GM08714 (cell line): ENCODE measurements around the gene ZFYVE28.
A peak's percentile ranks its signal among the peaks of the same experiment; 100 is the strongest.

ENCODE experiments used
- H3K4me3 ChIP-seq: fragments of 200-500 bp; sonication (Bioruptor generic); 2 replicates; pipeline ENCODE4 v1.5.1; 2014; ENCODE audit warnings: mild to moderate bottlenecking, low read length, inconsistent platforms
- ZNF274 ChIP-seq: IDR thresholded peaks from 2 replicates; pipeline ENCODE4 v1.6.1; 2012; ENCODE audit warnings: mild to moderate bottlenecking, low read depth, low read length

Gene ZFYVE28

GRCh38 chr4:2266821-2267220, 151.6 kb downstream of the ZFYVE28 start:
- H3K4me3 ChIP-seq, result no peak overlapping the region
- no peak for TF ChIP-seq ZNF274

DNA sequence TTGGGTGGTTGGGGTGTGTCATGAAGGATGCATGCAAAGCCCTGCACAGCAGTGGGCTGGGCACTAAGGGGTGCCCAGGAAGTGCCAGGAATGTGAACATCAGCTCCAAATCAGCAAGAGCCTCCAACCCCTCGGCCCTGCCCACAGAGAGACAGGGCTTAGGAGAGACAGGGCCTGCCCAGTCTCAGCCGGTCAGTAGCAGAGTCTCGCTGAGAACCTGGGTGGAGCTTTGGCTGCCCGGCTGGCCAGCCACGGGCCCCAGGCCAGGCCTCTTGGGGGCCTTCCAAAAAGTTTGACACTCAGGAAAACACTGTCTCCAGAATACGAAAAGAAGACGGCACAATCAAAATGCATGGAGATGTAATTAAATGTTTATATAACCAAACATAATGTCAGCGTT, 152.3 kb downstream of the ZFYVE28 start:
- no peak for TF ChIP-seq ZNF274
- no peak overlapping the region for H3K4me3 ChIP-seq

DNA sequence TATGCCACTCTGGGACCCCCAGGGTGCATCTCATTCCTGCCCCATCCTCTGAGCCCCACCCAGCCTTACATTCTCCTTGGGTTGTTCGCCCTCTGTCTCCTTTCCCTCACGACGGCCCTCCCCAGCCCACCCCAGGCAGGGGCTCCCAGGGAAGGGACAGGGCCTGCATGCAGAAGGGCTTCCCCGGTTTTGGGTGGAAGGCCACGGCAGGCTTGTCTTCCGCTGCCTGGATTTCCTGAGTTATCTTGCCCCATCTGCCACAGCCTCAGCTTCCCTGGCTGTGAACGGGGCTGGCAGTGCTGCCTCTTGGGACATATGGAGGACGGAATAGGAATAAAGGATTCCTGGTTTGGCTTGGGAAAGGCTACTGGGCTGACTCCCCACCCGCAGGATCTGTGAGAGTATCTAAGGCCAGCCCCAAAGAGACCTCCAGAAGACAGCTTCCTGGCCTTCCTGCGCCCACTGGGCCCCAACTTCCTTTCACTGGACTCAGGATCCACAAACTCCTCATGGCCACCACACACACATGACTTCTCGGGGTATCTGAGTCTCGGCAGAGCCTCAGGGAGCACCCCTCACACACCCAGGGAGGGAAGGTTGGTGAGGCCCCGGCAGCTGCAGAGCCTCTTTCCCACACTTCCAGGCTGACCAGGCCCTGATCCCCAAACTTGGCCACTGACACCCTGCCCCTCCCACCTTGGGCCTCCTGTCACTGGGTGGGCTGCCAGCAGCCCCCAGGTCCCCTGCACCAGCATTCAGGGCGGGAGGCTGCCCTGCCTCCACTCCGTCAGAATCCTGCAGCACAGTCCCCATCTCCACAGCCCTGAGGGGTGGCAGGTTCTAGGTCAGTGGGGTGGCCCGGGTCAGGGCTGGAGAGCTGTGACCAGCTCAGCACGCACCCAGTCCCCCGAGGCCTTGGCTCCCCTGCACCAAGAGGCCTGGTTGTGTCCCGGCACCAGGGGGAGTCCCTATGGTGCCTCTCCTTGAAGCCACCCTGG, 153.0 kb downstream of the ZFYVE28 start:
- no peak overlapping the region for H3K4me3 ChIP-seq

GRCh38 chr4:2264481-2265041, 153.9 kb downstream of the ZFYVE28 start:
- H3K4me3 ChIP-seq, result no peak overlapping the region
- TF ChIP-seq ZNF274, result no peak

More for the DNA sequence above, 153.0 kb downstream of the ZFYVE28 start:
- no peak for TF ChIP-seq ZNF274

DNA sequence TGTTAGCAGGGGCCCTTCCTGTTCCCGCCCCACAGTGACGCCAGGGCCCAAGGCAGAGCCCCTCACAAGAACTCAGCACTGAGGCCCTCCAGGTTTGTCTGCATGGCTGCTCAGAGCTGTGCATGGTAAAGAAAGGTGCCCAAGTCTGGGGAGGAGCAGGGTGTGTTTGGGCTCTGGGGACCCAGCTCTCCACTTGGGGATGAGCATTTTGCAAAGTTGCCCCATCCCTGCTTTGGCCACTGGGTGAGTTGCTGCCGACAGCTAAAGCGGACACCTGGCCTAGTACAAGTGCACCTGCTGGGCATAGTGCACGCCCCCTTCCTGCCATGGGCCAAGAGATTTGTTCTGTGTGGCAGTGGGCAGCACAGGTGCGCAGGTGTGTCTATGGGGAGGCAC, 154.5 kb downstream of the ZFYVE28 start:
- no peak for TF ChIP-seq ZNF274
- no peak overlapping the region for H3K4me3 ChIP-seq

DNA sequence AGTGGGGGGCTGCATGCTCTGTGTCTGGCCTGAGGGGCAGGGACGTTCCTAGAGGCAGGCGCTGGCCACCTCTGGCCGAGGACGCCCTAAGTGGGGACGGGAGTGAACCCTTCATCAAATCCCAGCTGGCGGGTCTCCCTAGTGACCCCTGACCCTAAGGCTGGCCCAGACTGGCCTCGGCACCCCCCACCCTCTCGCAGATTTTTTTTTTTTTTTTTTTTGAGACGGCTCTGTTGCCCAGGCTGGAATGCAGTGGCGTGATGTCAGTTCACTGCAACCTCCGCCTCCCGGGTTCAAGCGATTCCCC, 155.5 kb downstream of the ZFYVE28 start:
- H3K4me3 ChIP-seq, result peak overlapping the region; percentile 60; the same call in 1 of the 2 replicates
- no peak for TF ChIP-seq ZNF274

- H3K4me3 ChIP-seq, result peak overlapping the region; percentile 60; the same call in 1 of the 2 replicates
These were observed 156.1 kb downstream of the ZFYVE28 start for GRCh38 chr4:2262145-2262943.

DNA sequence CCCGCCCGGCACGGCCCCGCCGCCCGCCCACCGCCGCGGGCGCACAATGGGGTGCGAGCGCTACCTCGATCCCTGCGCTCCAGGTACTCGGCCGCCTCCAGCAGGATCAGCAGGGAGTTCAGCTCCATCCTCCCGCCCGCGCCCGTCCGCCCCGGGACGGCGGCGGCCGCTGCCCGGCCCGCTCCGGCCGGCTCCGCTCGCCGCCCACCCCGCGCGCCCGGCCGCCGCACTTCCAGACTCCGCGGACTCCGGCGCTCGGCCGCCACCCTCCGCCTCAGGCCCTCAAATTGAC, 156.6 kb downstream of the ZFYVE28 start, which contains the start of gene MXD4:
Gene MXD4 (minus strand): TSS at position 257 of the 292 bp plus-strand sequence. CDS start 129 bp downstream, at position 128.
- no peak for TF ChIP-seq ZNF274
- H3K4me3 ChIP-seq, result peak within 1 kb of the TSS; percentile 84

More at GRCh38 chr4:2262145-2262943, 156.1 kb downstream of the ZFYVE28 start:
- no peak for TF ChIP-seq ZNF274

GRCh38 chr4:2261110-2261852, 157.2 kb downstream of the ZFYVE28 start:
- TF ChIP-seq ZNF274, result no peak
- peak overlapping the region; percentile 84 for H3K4me3 ChIP-seq

- no peak for TF ChIP-seq ZNF274
These were observed 157.9 kb downstream of the ZFYVE28 start for GRCh38 chr4:2260344-2261109.

GRCh38 chr4:2259541-2260343, 158.7 kb downstream of the ZFYVE28 start:
- TF ChIP-seq ZNF274, result no peak
- no peak overlapping the region for H3K4me3 ChIP-seq

More at GRCh38 chr4:2260344-2261109, 157.9 kb downstream of the ZFYVE28 start:
- H3K4me3 ChIP-seq, result peak overlapping the region; percentile 71

- TF ChIP-seq ZNF274, result no peak
- no peak overlapping the region for H3K4me3 ChIP-seq
These were observed 159.4 kb downstream of the ZFYVE28 start for GRCh38 chr4:2259036-2259540.
